AG09309 (cell line): ENCODE results near the gene SOX6.

Source experiments
- DNase-seq: peaks from one replicate; pipeline ENCODE4 v3.0.0-alpha.2; 2010; ENCODE audit warnings: low read depth
- H3K4me3 ChIP-seq: 2 replicates; pipeline ENCODE4 v1.5.1; 2011; ENCODE audit warnings: mild to moderate bottlenecking, low read depth, low read length, moderate library complexity; ENCODE audit not compliant: control insufficient read depth
- CTCF ChIP-seq: IDR thresholded peaks from 2 replicates; pipeline ENCODE4 v1.5.1; 2011; ENCODE audit warnings: mild to moderate bottlenecking, low read depth, low read length, inconsistent platforms; ENCODE audit not compliant: insufficient read depth, control insufficient read depth; ENCODE audit errors: missing control alignments

The SOX6 gene

DNA sequence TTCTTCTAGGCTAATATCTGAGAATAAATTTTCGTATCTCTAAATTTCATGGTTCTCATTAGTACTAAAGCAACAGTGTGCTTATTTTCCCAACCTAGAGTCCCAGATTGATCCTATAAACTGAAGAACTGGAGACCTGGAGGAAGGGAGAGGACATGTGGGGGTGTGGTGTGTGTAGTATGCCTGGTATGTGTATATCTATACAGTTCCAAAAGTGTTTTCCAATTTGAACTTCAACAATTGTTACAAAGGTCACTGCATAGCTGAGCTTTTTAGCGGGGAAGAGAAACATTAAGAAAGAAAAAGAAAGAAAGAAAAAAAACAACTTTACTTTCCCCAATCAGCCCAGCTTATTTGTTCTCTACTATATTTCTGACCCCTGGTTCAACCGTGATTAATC, 152.1 kb downstream of the SOX6 start:
- TF ChIP-seq CTCF: no peak
- DNase-seq: no peak
- no peak overlapping the region for H3K4me3 ChIP-seq

DNA sequence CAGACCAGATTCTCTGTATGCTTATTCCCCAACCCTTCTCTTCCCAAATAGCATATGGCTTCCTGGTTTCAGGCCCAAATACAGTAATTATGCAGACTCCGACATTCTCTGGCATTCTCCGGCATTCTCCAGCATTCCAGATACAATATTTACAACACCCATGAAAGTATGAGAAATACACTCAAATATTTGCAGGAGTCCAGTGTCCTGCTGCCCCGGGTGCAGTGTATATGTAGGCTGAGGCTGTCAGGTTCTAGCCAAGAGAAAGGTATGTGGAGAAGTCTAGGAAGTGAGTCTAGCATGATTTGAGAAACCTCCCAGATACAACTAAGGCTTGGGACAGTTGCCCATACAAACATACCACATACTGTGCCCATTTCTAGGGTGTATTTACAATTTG, 160.7 kb downstream of the SOX6 start:
- no peak overlapping the region for H3K4me3 ChIP-seq
- DNase-seq: no peak
- TF ChIP-seq CTCF: no peak

DNA sequence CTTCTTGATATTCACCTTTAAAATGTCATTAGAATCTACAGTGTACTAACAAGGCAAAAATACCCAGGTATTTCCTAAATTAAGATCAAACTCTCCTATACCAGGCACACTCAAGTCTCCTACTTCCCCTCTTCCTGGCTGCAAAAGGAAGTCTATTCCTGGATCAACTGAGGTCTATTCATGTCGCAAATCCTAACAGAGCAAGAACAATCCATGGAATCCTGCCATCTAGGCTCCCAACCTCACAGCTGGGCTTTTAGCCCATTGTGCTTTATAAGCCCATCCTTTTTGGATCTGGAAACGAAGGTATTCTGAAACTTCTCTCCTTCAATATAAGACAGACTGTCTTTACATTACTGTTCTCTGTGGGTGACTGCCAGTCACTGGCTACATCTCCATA, 161.8 kb downstream of the SOX6 start:
- no peak for TF ChIP-seq CTCF
- DNase-seq: no peak
- no peak overlapping the region for H3K4me3 ChIP-seq

GRCh38 chr11:16193897-16194381, 162.4 kb downstream of the SOX6 start:
- no peak for TF ChIP-seq CTCF
- no peak overlapping the region for H3K4me3 ChIP-seq
- no peak for DNase-seq

DNA sequence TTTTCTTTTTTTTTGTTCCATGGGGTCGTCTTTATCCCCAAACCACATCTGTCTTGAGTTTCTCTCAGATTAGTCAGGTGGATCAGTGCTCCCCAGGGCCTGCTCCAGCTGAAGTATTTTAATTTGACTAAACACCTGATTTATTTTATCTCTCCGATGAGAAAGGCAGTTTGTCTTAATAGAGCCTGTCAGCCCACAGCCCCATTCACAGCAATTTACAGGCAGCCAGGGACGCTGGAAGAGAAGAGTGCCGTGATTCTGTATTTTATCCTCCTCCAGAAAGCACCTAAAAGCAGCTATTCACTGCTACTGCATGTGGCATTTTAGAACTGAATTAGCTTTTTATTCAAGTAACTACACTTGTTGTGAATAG, 164.5 kb downstream of the SOX6 start:
- H3K4me3 ChIP-seq: no peak overlapping the region
- DNase-seq: no peak
- TF ChIP-seq CTCF: no peak

DNA sequence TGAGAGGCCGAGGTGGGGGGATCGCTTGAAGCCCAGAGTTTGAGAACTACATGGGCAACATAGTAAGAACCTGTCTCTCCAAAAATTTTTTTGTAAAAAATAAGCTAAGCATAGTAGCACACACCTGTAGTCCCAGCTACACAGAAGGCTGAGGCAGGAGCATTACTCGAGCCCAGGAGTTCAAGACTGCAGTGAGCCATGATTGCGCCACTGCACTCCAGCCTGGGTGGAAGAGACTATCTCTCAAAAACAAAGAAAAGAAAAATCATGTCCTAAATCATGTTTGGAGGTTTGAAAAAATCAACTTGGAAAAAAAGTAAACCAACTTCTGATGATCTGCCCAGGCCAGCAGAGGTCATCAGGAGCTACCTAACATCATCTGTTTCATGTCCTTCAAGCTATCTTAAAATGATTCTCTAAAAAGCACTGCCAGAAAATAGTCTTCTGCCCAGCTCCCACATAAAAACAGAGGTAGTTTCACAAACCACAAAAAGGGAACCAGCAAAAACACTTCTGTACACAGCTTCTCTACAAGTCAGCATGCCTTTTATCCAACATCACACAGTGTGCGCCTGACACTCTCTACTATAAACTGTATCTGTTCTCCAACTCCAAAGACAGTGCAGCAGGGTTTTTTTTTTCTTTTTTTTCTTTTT, 165.0 kb downstream of the SOX6 start:
- no peak overlapping the region for H3K4me3 ChIP-seq
- DNase-seq: no peak
- TF ChIP-seq CTCF: no peak

GRCh38 chr11:16186680-16187079, 169.7 kb downstream of the SOX6 start:
- TF ChIP-seq CTCF: no peak
- no peak for DNase-seq
- no peak overlapping the region for H3K4me3 ChIP-seq
